ENCODE measurements around the gene BCL11A. TPM values are rescaled to one million over a fixed set of nuclear protein-coding genes. Genes with fewer than 3 reads are reported as not detected.

BCL11A gene
- total RNA-seq, 1 donor from 2014 or later = 6.7 TPM

DNA sequence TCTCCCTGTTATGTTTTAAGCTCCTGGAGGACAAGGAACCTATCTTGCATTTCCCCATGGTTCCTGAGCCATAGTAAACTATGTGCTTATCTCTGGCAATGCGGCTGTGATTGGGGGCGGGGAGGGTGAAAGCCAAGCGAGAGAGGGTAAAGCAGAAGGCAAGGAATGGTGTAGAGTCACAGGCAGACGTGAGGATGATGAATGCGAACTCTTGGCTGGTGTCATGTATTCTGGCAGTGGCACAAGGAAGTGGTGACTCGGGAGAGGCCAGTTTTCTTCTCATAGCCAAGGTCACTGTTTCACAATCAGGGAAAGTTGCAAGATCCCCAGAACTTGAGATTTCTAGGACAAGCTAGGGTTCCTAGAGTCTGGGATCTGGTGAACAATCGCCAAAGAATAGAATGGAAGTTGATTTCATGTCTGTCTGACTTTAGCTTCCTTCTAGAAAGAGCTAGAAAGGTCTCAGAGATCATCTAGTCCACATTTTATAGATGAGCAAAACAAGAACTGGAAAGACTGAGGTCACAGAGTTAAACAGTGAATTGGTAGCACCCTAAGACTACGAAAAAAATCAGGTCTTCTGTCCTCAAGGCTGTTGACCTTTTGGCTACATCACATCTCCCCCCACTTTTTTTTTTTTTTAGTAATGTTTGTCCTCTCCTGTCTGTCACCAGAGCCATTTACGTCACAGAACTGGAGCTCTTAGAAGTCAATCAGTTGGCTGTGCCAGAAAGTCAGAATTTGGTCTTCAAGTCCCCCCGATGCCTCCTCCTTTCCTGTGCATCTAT is 137.0 kb downstream of the BCL11A start:
- no peak overlapping the region for H3K4me3 ChIP-seq (ENCODE audit: low read depth, low read length)
- no peaks in the 10 kb centered on the region for H3K27me3 ChIP-seq (ENCODE audit: control insufficient read depth, insufficient read depth, low read length)
- DNase-seq (ENCODE audit: low read depth) = no peak
- TF ChIP-seq, protein P1, sequence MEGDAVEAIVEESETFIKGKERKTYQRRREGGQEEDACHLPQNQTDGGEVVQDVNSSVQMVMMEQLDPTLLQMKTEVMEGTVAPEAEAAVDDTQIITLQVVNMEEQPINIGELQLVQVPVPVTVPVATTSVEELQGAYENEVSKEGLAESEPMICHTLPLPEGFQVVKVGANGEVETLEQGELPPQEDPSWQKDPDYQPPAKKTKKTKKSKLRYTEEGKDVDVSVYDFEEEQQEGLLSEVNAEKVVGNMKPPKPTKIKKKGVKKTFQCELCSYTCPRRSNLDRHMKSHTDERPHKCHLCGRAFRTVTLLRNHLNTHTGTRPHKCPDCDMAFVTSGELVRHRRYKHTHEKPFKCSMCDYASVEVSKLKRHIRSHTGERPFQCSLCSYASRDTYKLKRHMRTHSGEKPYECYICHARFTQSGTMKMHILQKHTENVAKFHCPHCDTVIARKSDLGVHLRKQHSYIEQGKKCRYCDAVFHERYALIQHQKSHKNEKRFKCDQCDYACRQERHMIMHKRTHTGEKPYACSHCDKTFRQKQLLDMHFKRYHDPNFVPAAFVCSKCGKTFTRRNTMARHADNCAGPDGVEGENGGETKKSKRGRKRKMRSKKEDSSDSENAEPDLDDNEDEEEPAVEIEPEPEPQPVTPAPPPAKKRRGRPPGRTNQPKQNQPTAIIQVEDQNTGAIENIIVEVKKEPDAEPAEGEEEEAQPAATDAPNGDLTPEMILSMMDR (IDR thresholded peaks at IDR 0.05; ENCODE audit: insufficient read depth, low read length, poor library complexity, severe bottlenecking) = no peak
- H3K36me3 ChIP-seq (ENCODE audit: control insufficient read depth, insufficient read depth, low read length) = no peaks in the 10 kb centered on the region

DNA sequence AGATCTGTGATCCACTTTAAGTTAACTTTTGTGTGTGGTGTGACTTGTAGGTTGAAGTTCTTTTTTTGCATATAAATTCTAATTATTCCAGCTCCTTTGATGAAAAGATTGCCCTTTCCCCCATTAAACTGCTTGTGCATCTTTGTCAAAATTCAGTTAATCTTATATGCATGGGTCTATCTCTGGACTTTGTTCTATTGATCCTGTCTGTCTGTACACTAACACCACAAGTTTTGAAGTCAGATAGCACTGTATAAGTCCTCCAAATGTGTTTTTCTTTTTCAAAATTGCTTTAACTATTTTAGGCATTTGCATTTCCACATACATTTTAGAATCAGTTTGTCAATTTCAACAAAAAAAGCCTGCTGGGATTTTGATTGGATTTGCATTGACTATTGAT is 137.6 kb downstream of the BCL11A start:
- TF ChIP-seq, protein P1 (IDR thresholded peaks at IDR 0.05; ENCODE audit: insufficient read depth, low read length, poor library complexity, severe bottlenecking) = no peak
- no peak overlapping the region for H3K4me3 ChIP-seq (ENCODE audit: low read depth, low read length)
- peaks cover 2% of the 10 kb centered on the region for H3K27me3 ChIP-seq (ENCODE audit: control insufficient read depth, insufficient read depth, low read length)
- H3K36me3 ChIP-seq (ENCODE audit: control insufficient read depth, insufficient read depth, low read length) = no peaks in the 10 kb centered on the region
- DNase-seq (ENCODE audit: low read depth) = no peak

DNA sequence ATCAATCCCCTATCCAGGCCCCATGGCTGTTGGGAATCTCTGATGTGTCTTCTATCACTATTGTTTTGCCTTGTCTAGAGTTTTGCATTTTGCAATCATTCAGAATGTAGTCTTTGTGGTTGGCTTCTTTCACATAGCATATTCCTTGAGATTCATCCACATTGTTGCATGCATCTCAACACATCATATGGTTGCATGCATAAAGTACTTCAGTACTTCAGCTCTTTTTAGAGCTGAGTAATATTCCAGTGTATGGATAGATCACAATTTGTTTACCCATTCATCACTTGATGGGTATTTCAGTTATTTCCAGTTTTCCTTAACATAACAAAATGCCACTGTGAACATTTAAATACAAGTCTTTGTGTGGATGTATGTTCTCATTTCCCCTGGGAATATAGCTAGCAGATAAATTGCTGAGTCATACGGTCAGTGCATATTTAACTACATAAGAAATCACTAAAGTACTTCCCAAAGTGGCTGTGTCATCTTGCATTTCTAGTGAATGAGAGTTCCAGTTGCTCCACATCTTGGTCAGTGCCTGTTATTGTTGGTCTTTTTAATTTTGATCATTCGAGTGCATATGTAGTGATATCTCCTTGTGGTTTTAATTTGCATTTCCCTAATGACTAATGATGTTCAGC is 138.8 kb downstream of the BCL11A start:
- DNase-seq (ENCODE audit: low read depth) = no peak
- TF ChIP-seq, protein P1 (IDR thresholded peaks at IDR 0.05; ENCODE audit: insufficient read depth, low read length, poor library complexity, severe bottlenecking) = no peak

DNA sequence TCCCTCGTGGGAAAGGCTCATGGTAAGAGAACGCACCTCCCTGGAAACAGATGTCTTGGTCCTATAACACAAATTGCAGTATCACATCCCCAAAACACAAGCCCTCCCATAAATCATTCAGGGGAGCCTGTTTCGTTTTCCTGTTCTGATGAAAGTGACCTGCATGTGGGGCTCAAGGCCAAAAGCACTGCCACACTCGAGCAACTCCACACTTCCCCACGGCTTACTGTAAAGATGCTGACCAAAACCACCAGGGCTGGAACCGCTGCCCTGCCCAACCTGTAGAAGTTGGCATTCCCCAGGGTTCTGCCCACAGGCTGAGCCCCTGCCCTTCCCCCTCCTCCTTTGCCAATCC is 139.7 kb downstream of the BCL11A start:
- DNase-seq (ENCODE audit: low read depth) = no peak
- TF ChIP-seq, protein P1 (IDR thresholded peaks at IDR 0.05; ENCODE audit: insufficient read depth, low read length, poor library complexity, severe bottlenecking) = no peak
- H3K27me3 ChIP-seq (ENCODE audit: control insufficient read depth, insufficient read depth, low read length) = peaks cover 10% of the 10 kb centered on the region
- H3K36me3 ChIP-seq (ENCODE audit: control insufficient read depth, insufficient read depth, low read length) = no peaks in the 10 kb centered on the region
- no peak overlapping the region for H3K4me3 ChIP-seq (ENCODE audit: low read depth, low read length)

More for the DNA sequence above, 138.8 kb downstream of the BCL11A start:
- Histone ChIP-seq H3K4me3 (ENCODE audit: low read depth, low read length) (no peak overlapping the region), H3K36me3 (ENCODE audit: control insufficient read depth, insufficient read depth, low read length) (no peaks in the 10 kb centered on the region), H3K27me3 (ENCODE audit: control insufficient read depth, insufficient read depth, low read length) (peaks cover 10% of the 10 kb centered on the region)

DNA sequence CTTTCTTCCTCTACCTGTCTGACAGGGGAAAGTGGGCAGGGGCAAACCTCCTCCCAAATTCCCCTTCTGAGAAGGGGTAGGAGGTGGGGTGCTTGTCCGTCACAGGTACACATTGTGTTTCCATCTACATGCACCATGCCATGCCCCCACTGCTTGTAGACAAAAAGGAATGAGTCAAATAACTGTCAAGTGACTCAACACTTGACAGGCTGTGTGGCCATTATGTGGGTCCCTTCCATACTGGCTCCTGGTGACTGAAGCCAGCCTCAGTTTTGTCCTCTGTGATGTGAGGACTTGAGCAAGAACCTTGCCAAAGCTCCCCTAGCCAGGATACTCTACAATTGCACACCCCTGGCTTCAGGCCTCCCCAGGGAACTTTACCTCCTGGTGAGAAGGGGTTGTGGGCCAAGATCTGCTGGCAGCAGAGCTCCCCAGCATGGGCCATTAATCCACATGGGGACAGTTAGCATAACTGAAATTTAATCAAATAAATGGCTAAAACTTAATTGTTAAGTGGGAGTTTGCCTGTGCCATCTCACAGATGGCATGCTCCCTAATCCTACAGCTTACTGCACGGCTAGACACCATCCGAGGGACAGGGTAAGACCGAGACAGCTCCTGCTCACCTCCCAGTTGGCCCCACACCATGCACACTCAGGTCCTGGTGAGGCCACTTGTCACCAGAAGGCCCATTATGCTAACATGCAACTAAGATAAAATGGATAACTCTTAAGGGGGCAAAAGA is 140.2 kb downstream of the BCL11A start:
- no peak for DNase-seq (ENCODE audit: low read depth)
- TF ChIP-seq, protein P1 (IDR thresholded peaks at IDR 0.05; ENCODE audit: insufficient read depth, low read length, poor library complexity, severe bottlenecking) = no peak
- peaks cover 10% of the 10 kb centered on the region for H3K27me3 ChIP-seq (ENCODE audit: control insufficient read depth, insufficient read depth, low read length)
- no peaks in the 10 kb centered on the region for H3K36me3 ChIP-seq (ENCODE audit: control insufficient read depth, insufficient read depth, low read length)
- H3K4me3 ChIP-seq (ENCODE audit: low read depth, low read length) = no peak overlapping the region

Measured in kidney epithelial cell (primary cell).